ENCODE measurements around the gene GMPPA. TPM values are rescaled to one million over a fixed set of nuclear protein-coding genes. Genes with fewer than 3 reads are reported as not detected.

Gene GMPPA
- total RNA-seq = 10 to 100 TPM; 35.2 to 35.5 TPM

GRCh38 chr2:219498280-219499057, at the start of gene GMPPA:
Gene GMPPA (plus strand): TSS chr2:219498891. CDS start chr2:219499976, 1,085 bp downstream.
- Mint-ChIP-seq H3K4me3 (peak within 1 kb of the TSS; percentile 86), H3K4me1 (peaks cover 38% of the 10 kb centered on the region), H3K36me3 (ENCODE audit: low read depth) (peaks cover 1% of the 10 kb centered on the region), H3K27me3 (peaks cover 38% of the 10 kb centered on the region), H3K9me3 (ENCODE audit: low read depth) (no peaks in the 10 kb centered on the region), H3K27ac (peak within 1 kb of the TSS; percentile 72)
- ATAC-seq (peak; percentile 97), DNase-seq (peak; percentile 96)
- ChIA-PET CTCF (interaction anchor here (0.5 to 7.2 kb wide), 17 partner anchors 10 to 883 kb away, joined by 3 to 128 read pairs (median 4); partner anchors contain the start of gene CHPF), POLR2A (interaction anchor here (0.6 to 1.3 kb wide), 3 partner anchors 12 to 52 kb away, joined by 3 to 4 read pairs (median 3); partner anchors contain the start of gene CHPF)
- intact Hi-C loops (cut with DNase I, micrococcal nuclease) = loop anchor here (1.0 to 5.0 kb wide), 13 partner anchors 45 to 1228 kb away; partner anchors contain the start of genes CHPF (in 2 of the 2), AAMP (in 1 of the 2), DNAJB2 (in 1 of the 2) and GLB1L (in 1 of the 2)

- Mint-ChIP-seq H3K36me3 (ENCODE audit: low read depth) (no peaks in the 10 kb centered on the region), H3K4me1 (no peaks in the 10 kb centered on the region), H3K27ac (no peak overlapping the region), H3K9me3 (ENCODE audit: low read depth) (no peaks in the 10 kb centered on the region), H3K27me3 (peaks cover 11% of the 10 kb centered on the region), H3K4me3 (no peak overlapping the region)
- DNase-seq (no peak), ATAC-seq (no peak)
- POLR2A ChIA-PET = interaction anchor here (0.6 kb wide), 1 partner anchor 13 kb away, joined by 3 read pairs; no protein-coding TSS in a partner anchor
- intact Hi-C loops (cut with DNase I, micrococcal nuclease) = no loop called here
- CTCF ChIA-PET = interaction anchor here (0.7 to 1.4 kb wide), 3 partner anchors 10 to 49 kb away, joined by 3 to 5 read pairs (median 5); no protein-coding TSS in a partner anchor
Measured at GRCh38 chr2:219449609-219450008, 49.1 kb upstream of the GMPPA start.

- H3K4me1 Mint-ChIP-seq = no peaks in the 10 kb centered on the region
- ChIA-PET CTCF (interaction anchor here (0.6 kb wide), 1 partner anchor 35 kb away, joined by 3 read pairs; no protein-coding TSS in a partner anchor), POLR2A (no interaction called here)
- no peak overlapping the region for H3K4me3 Mint-ChIP-seq
- no peak overlapping the region for H3K27ac Mint-ChIP-seq
- H3K36me3 Mint-ChIP-seq (ENCODE audit: low read depth) = no peaks in the 10 kb centered on the region
- DNase-seq (no peak), ATAC-seq (no peak)
- H3K9me3 Mint-ChIP-seq (ENCODE audit: low read depth) = no peaks in the 10 kb centered on the region
- intact Hi-C loops (cut with DNase I, micrococcal nuclease) = no loop called here
- peaks cover 8% of the 10 kb centered on the region for H3K27me3 Mint-ChIP-seq
Measured at GRCh38 chr2:219451661-219452360, 46.9 kb upstream of the GMPPA start.

GRCh38 chr2:219452361-219453317, 46.1 kb upstream of the GMPPA start:
- ChIA-PET CTCF (interaction anchor here (0.6 to 0.8 kb wide), 2 partner anchors 34 to 44 kb away, joined by 3 to 4 read pairs; no protein-coding TSS in a partner anchor), POLR2A (no interaction called here)
- Mint-ChIP-seq H3K27me3 (peaks cover 8% of the 10 kb centered on the region), H3K27ac (no peak overlapping the region), H3K4me1 (peaks cover under 1% of the 10 kb centered on the region), H3K4me3 (no peak overlapping the region), H3K9me3 (ENCODE audit: low read depth) (no peaks in the 10 kb centered on the region), H3K36me3 (ENCODE audit: low read depth) (no peaks in the 10 kb centered on the region)
- DNase-seq (no peak), ATAC-seq (no peak)
- intact Hi-C loops (cut with DNase I, micrococcal nuclease) = no loop called here

- Mint-ChIP-seq H3K4me3 (no peak overlapping the region), H3K9me3 (ENCODE audit: low read depth) (no peaks in the 10 kb centered on the region), H3K4me1 (peaks cover 4% of the 10 kb centered on the region), H3K27me3 (peaks cover 8% of the 10 kb centered on the region), H3K36me3 (ENCODE audit: low read depth) (no peaks in the 10 kb centered on the region), H3K27ac (no peak overlapping the region)
- POLR2A ChIA-PET = no interaction called here
- ATAC-seq = no peak
- intact Hi-C loops (cut with DNase I, micrococcal nuclease) = no loop called here
- no peak for DNase-seq
- CTCF ChIA-PET = interaction anchor here (0.6 to 1.2 kb wide), 2 partner anchors 13 to 76 kb away, joined by 3 to 4 read pairs; no protein-coding TSS in a partner anchor
Measured at GRCh38 chr2:219453671-219454590, 44.8 kb upstream of the GMPPA start.

- H3K27ac Mint-ChIP-seq = no peak overlapping the region
- DNase-seq (no peak), ATAC-seq (no peak)
- H3K9me3 Mint-ChIP-seq (ENCODE audit: low read depth) = no peaks in the 10 kb centered on the region
- H3K4me1 Mint-ChIP-seq = peaks cover 4% of the 10 kb centered on the region
- CTCF ChIA-PET = interaction anchor here (0.6 to 1.6 kb wide), 6 partner anchors 27 to 234 kb away, joined by 3 to 5 read pairs (median 4); partner anchors contain the start of gene GMPPA
- no peak overlapping the region for H3K4me3 Mint-ChIP-seq
- no peaks in the 10 kb centered on the region for H3K27me3 Mint-ChIP-seq
- intact Hi-C loops (cut with DNase I, micrococcal nuclease) = loop anchor here in 1 of 2 experiments (5.0 kb wide), 1 partner anchor 77 kb away; no protein-coding TSS in a partner anchor
- POLR2A ChIA-PET = interaction anchor here (0.6 kb wide), 1 partner anchor 56 kb away, joined by 3 read pairs; no protein-coding TSS in a partner anchor
- H3K36me3 Mint-ChIP-seq (ENCODE audit: low read depth) = no peaks in the 10 kb centered on the region
Measured at GRCh38 chr2:219455581-219455980, 43.1 kb upstream of the GMPPA start.

- ChIA-PET POLR2A (no interaction called here), CTCF (interaction anchor here (0.5 to 2.8 kb wide), 8 partner anchors 9 to 162 kb away, joined by 3 to 18 read pairs (median 4); no protein-coding TSS in a partner anchor)
- no peak overlapping the region for H3K4me3 Mint-ChIP-seq
- H3K27me3 Mint-ChIP-seq = no peaks in the 10 kb centered on the region
- no peak overlapping the region for H3K27ac Mint-ChIP-seq
- H3K36me3 Mint-ChIP-seq (ENCODE audit: low read depth) = no peaks in the 10 kb centered on the region
- H3K4me1 Mint-ChIP-seq = peaks cover 4% of the 10 kb centered on the region
- H3K9me3 Mint-ChIP-seq (ENCODE audit: low read depth) = no peaks in the 10 kb centered on the region
- intact Hi-C loops (cut with DNase I, micrococcal nuclease) = loop anchor here (2.0 to 5.0 kb wide), 2 partner anchors 55 to 74 kb away; no protein-coding TSS in a partner anchor
- peak; percentile 47 for DNase-seq
- ATAC-seq = peak; percentile 78
Measured at GRCh38 chr2:219457784-219458369, 40.8 kb upstream of the GMPPA start.

GRCh38 chr2:219458996-219459395, 39.7 kb upstream of the GMPPA start:
- no peak for ATAC-seq
- Mint-ChIP-seq H3K27ac (no peak overlapping the region), H3K4me3 (no peak overlapping the region), H3K36me3 (ENCODE audit: low read depth) (no peaks in the 10 kb centered on the region), H3K9me3 (ENCODE audit: low read depth) (no peaks in the 10 kb centered on the region), H3K27me3 (no peaks in the 10 kb centered on the region), H3K4me1 (peaks cover 4% of the 10 kb centered on the region)
- intact Hi-C loops (cut with DNase I, micrococcal nuclease) = loop anchor here (1.0 to 5.0 kb wide), 3 partner anchors 56 to 73 kb away; no protein-coding TSS in a partner anchor
- ChIA-PET POLR2A (no interaction called here), CTCF (interaction anchor here (0.7 to 2.8 kb wide), 6 partner anchors 9 to 101 kb away, joined by 3 to 18 read pairs (median 4); no protein-coding TSS in a partner anchor)
- no peak for DNase-seq

GRCh38 chr2:219459460-219460311, 39.0 kb upstream of the GMPPA start:
- Mint-ChIP-seq H3K4me3 (no peak overlapping the region), H3K9me3 (ENCODE audit: low read depth) (no peaks in the 10 kb centered on the region), H3K27me3 (no peaks in the 10 kb centered on the region), H3K4me1 (peaks cover 4% of the 10 kb centered on the region), H3K27ac (no peak overlapping the region), H3K36me3 (ENCODE audit: low read depth) (no peaks in the 10 kb centered on the region)
- DNase-seq (peak; percentile 64), ATAC-seq (peak; percentile 46)
- intact Hi-C loops (cut with DNase I, micrococcal nuclease) = loop anchor here (1.0 to 5.0 kb wide), 3 partner anchors 57 to 73 kb away; no protein-coding TSS in a partner anchor
- ChIA-PET POLR2A (no interaction called here), CTCF (interaction anchor here (0.7 to 2.8 kb wide), 7 partner anchors 10 to 100 kb away, joined by 3 to 18 read pairs (median 3); no protein-coding TSS in a partner anchor)

Data from activated CD4-positive, alpha-beta T cell treated with anti-CD3 and anti-CD28 coated beads for 36 hours (primary cell).